ENCODE results near the gene CD300LF. TPM values are rescaled to one million over a fixed set of nuclear protein-coding genes. Genes with fewer than 3 reads are reported as not detected.

CD300LF gene
- total and polyA plus RNA-seq, 2 donors from 2014 or later = 0.49 to 3.1 TPM

DNA sequence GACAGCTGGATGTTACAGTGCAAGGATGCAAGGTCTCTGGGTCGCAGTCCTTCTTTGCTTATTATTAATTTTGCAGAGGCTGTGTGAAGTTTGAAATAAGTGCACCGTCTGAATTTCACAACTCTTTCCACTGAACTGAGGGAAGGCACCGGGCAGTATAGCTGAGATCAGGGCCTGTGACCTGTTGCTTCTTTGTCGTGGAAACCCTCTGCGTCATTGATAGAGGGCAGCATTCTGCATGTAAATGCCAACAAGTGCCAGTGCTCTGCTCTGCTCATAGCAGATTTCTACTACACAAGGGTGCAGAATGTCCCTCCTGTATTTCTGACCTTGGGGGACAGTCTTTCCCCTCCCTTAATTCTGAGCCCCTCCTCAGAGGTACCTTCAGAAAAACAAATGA is 26.0 kb downstream of the CD300LF start:
- Histone ChIP-seq H3K9ac (ENCODE audit: low read length in 3 of 3) (no peak overlapping the region), H3K27ac (ENCODE audit: low read depth in 2 of 2, low read length in 2 of 2) (no peak overlapping the region), H3K4me1 (ENCODE audit: control insufficient read depth in 2 of 3, insufficient read depth in 2 of 3, low read depth in 1 of 3, low read length in 3 of 3) (no peaks in the 10 kb centered on the region), H3K9me3 (ENCODE audit: control insufficient read depth in 2 of 3, insufficient read depth in 1 of 3, low read length in 3 of 3) (no peaks in the 10 kb centered on the region), H3K36me3 (ENCODE audit: control insufficient read depth in 2 of 3, insufficient read depth in 3 of 3, low read length in 3 of 3) (no peaks in the 10 kb centered on the region), H3K4me3 (ENCODE audit: low read length in 3 of 3) (no peak overlapping the region), H3K27me3 (ENCODE audit: control insufficient read depth, insufficient read depth, low read length) (no peaks in the 10 kb centered on the region)
- intact Hi-C loops (cut with DNase I) = no loop called here
- TF ChIP-seq, protein P1, sequence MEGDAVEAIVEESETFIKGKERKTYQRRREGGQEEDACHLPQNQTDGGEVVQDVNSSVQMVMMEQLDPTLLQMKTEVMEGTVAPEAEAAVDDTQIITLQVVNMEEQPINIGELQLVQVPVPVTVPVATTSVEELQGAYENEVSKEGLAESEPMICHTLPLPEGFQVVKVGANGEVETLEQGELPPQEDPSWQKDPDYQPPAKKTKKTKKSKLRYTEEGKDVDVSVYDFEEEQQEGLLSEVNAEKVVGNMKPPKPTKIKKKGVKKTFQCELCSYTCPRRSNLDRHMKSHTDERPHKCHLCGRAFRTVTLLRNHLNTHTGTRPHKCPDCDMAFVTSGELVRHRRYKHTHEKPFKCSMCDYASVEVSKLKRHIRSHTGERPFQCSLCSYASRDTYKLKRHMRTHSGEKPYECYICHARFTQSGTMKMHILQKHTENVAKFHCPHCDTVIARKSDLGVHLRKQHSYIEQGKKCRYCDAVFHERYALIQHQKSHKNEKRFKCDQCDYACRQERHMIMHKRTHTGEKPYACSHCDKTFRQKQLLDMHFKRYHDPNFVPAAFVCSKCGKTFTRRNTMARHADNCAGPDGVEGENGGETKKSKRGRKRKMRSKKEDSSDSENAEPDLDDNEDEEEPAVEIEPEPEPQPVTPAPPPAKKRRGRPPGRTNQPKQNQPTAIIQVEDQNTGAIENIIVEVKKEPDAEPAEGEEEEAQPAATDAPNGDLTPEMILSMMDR (IDR thresholded peaks at IDR 0.05; ENCODE audit: borderline replicate concordance, extremely low read depth, insufficient read depth) = no peak
- DNase-seq (no peak), FAIRE-seq (no peak)

DNA sequence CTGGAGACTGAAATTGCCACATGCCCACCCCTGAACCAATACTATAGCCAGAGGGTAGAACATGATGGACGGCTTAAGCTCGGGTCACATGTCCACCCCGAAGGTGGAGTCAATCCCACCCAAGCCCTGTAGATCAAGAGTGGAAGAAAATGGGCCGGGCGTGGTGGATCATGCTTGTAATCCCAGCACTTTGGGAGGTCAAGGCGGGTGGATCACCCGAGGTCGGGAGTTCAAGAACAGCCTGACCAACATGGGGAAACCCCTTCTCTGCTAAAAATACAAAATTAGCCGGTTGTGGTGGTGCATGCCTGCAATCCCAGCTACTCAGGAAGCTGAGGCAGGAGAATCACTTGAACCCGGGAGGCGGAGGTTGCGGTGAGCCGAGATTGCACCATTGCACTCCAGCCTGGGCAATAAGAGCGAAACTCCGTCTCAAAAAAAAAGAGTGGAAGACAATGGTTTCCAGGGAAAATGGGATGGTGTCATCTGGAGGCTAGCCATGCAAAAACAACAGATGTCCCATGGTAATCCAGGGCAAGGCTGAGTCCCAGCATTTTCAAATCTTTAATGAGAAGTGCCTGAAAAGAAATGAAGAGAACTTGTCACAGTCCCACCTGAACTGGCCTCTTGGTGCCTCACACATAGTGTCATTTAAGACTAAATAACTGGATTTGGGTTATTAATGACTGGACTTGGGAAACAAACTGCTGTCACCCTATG is 30.1 kb downstream of the CD300LF start:
- Histone ChIP-seq H3K9me3 (ENCODE audit: control insufficient read depth in 2 of 3, insufficient read depth in 1 of 3, low read length in 3 of 3) (no peaks in the 10 kb centered on the region), H3K9ac (ENCODE audit: low read length in 3 of 3) (no peak overlapping the region), H3K4me1 (ENCODE audit: control insufficient read depth in 2 of 3, insufficient read depth in 2 of 3, low read depth in 1 of 3, low read length in 3 of 3) (no peaks in the 10 kb centered on the region), H3K4me3 (ENCODE audit: low read length in 3 of 3) (no peak overlapping the region), H3K27me3 (ENCODE audit: control insufficient read depth, insufficient read depth, low read length) (no peaks in the 10 kb centered on the region), H3K36me3 (ENCODE audit: control insufficient read depth in 2 of 3, insufficient read depth in 3 of 3, low read length in 3 of 3) (no peaks in the 10 kb centered on the region), H3K27ac (ENCODE audit: low read depth in 2 of 2, low read length in 2 of 2) (no peak overlapping the region)
- no peak for FAIRE-seq
- DNase-seq = no peak
- TF ChIP-seq, protein P1 (IDR thresholded peaks at IDR 0.05; ENCODE audit: borderline replicate concordance, extremely low read depth, insufficient read depth) = no peak
- intact Hi-C loops (cut with DNase I) = no loop called here

DNA sequence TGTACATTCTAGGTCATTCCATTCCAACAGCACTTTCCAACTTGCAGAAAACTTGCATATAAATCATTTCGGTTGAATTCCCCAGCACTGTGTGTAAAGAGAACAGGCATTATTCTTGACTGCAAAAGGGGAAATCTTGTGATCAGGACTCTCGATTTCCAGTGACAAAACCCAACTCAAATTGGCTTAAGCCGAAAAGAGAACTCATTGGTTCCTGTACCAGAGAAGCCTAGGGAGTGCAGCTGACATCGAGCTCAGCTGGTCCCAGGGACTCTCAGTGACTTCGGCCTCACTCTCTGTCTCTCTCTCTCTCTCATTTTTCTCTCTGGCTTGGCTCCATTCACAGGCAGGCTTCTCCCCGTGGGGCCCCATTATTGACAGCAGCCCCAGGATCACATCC is 30.7 kb downstream of the CD300LF start:
- no peaks in the 10 kb centered on the region for H3K4me1 ChIP-seq (ENCODE audit: control insufficient read depth in 2 of 3, insufficient read depth in 2 of 3, low read depth in 1 of 3, low read length in 3 of 3)
- no peak for FAIRE-seq
- intact Hi-C loops (cut with DNase I) = no loop called here

More for the DNA sequence above, 30.7 kb downstream of the CD300LF start:
- Histone ChIP-seq H3K9ac (ENCODE audit: low read length in 3 of 3) (no peak overlapping the region), H3K9me3 (ENCODE audit: control insufficient read depth in 2 of 3, insufficient read depth in 1 of 3, low read length in 3 of 3) (no peaks in the 10 kb centered on the region), H3K4me3 (ENCODE audit: low read length in 3 of 3) (no peak overlapping the region), H3K27me3 (ENCODE audit: control insufficient read depth, insufficient read depth, low read length) (no peaks in the 10 kb centered on the region), H3K36me3 (ENCODE audit: control insufficient read depth in 2 of 3, insufficient read depth in 3 of 3, low read length in 3 of 3) (no peaks in the 10 kb centered on the region), H3K27ac (ENCODE audit: low read depth in 2 of 2, low read length in 2 of 2) (no peak overlapping the region)
- DNase-seq = no peak
- TF ChIP-seq, protein P1 (IDR thresholded peaks at IDR 0.05; ENCODE audit: borderline replicate concordance, extremely low read depth, insufficient read depth) = no peak

Measured in kidney (tissue), 14 donors.